ENCODE measurements around the gene KCTD16.

The KCTD16 gene

GRCh38 chr5:144209361-144209760, 38.7 kb downstream of the KCTD16 start:
- DNase-seq (ENCODE audit: low spot score), result no peak

GRCh38 chr5:144210655-144211054, 40.0 kb downstream of the KCTD16 start:
- no peak for DNase-seq (ENCODE audit: low spot score)

GRCh38 chr5:144219869-144220268, 49.2 kb downstream of the KCTD16 start:
- DNase-seq (ENCODE audit: low spot score), result no peak

- DNase-seq (ENCODE audit: low spot score), result no peak
Observed at GRCh38 chr5:144227363-144227999, 56.8 kb downstream of the KCTD16 start.

- no peak for DNase-seq (ENCODE audit: low spot score)
Observed at GRCh38 chr5:144230806-144231205, 60.1 kb downstream of the KCTD16 start.

GRCh38 chr5:144232285-144232684, 61.6 kb downstream of the KCTD16 start:
- no peak for DNase-seq (ENCODE audit: low spot score)

- DNase-seq (ENCODE audit: low spot score), result no peak
Observed at GRCh38 chr5:144236499-144236898, 65.8 kb downstream of the KCTD16 start.

- no peak for DNase-seq (ENCODE audit: low spot score)
Observed at GRCh38 chr5:144237851-144238250, 67.2 kb downstream of the KCTD16 start.

GRCh38 chr5:144247131-144247530, 76.5 kb downstream of the KCTD16 start:
- DNase-seq (ENCODE audit: low spot score), result no peak

- DNase-seq (ENCODE audit: low spot score), result no peak
Observed at GRCh38 chr5:144248015-144248414, 77.3 kb downstream of the KCTD16 start.

GRCh38 chr5:144249755-144250464, 79.2 kb downstream of the KCTD16 start:
- DNase-seq (ENCODE audit: low spot score), result no peak

GRCh38 chr5:144254552-144254951, 83.9 kb downstream of the KCTD16 start:
- DNase-seq (ENCODE audit: low spot score), result no peak

- DNase-seq (ENCODE audit: low spot score), result no peak
Observed at GRCh38 chr5:144260121-144260520, 89.4 kb downstream of the KCTD16 start.

GRCh38 chr5:144265643-144266247, 95.1 kb downstream of the KCTD16 start:
- no peak for DNase-seq (ENCODE audit: low spot score)

- DNase-seq (ENCODE audit: low spot score), result no peak
Observed at GRCh38 chr5:144267961-144268513, 97.4 kb downstream of the KCTD16 start.

GRCh38 chr5:144273232-144274027, 102.8 kb downstream of the KCTD16 start:
- no peak for DNase-seq (ENCODE audit: low spot score)

- no peak for DNase-seq (ENCODE audit: low spot score)
Observed at GRCh38 chr5:144275329-144275728, 104.7 kb downstream of the KCTD16 start.

- DNase-seq (ENCODE audit: low spot score), result no peak
Observed at GRCh38 chr5:144276034-144276822, 105.6 kb downstream of the KCTD16 start.

GRCh38 chr5:144281784-144282183, 111.1 kb downstream of the KCTD16 start:
- no peak for DNase-seq (ENCODE audit: low spot score)

GRCh38 chr5:144284036-144284435, 113.4 kb downstream of the KCTD16 start:
- DNase-seq (ENCODE audit: low spot score), result no peak

- no peak for DNase-seq (ENCODE audit: low spot score)
Observed at GRCh38 chr5:144284931-144285502, 114.3 kb downstream of the KCTD16 start.

All from HuH-7.5 (cell line).